ENCODE results near the gene LRRIQ4.

The LRRIQ4 gene

DNA sequence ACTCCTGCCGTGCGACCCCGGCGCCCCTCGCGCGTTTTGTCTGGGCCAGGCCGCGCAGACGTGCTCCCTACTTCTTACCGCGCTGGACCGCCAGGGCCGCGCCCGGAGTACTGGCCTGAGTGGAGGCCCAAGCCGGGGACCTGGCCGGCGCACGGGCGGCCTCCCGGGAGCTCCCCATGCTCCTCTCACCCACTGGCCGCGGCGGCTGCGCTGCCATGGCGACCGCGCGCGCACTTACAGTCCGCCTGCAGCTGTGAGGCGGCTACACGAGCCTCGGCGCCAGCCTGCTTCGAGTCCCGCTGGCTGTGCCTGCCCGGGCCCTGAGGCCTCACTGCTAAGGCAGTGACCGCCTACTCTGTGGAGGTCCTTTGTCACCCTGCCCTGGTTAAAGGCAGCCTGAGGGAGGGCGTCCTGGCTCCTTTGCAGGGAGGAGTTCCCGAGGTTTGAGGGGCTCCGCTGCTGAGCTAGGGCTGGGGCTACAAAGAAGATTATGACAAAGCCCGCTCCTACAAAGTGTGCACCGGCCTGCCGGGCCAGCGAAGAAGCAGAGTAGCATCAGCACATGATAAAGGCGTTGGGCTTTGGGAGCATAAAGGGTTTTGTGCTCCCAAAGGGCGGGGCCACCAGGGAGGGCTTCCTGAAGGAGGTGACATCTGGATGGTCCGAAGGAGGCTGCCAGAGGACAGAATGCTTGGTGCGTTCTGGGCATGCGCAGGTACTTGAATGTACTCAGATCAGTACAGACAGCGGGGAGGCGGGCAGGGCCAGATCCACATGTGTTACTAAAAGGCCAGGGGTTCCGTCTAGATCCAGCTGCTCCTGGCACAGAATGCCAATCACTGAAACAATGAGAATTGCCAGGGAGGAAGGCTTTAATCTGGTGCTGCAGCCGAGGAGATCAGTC lies at the start of gene LRRIQ4, which contains the start of gene LRRC34:
LRRIQ4 (plus strand) TSS at position 539 of the 904 bp plus-strand sequence. CDS start 9,052 bp downstream, outside the sequence.
LRRC34 (minus strand) TSS at position 573 of the 904 bp plus-strand sequence; CDS start at position 217, 356 bp downstream.
- Histone ChIP-seq H3K36me3 (ENCODE audit: control insufficient read depth, insufficient read depth, low read length) (no peaks in the 10 kb centered on the region), H3K9ac (ENCODE audit: low read depth, low read length) (peak within 1 kb of the TSS; percentile 66), H3K9me3 (ENCODE audit: control insufficient read depth, insufficient read depth, low read length) (no peaks in the 10 kb centered on the region), H3K27me3 (ENCODE audit: control insufficient read depth, insufficient read depth, low read length) (peaks cover 21% of the 10 kb centered on the region), H3K4me1 (ENCODE audit: control insufficient read depth, insufficient read depth, low read length) (peaks cover 7% of the 10 kb centered on the region), H3K4me3 (ENCODE audit: low read depth, low read length) (peak within 1 kb of the TSS; percentile 82)

DNA sequence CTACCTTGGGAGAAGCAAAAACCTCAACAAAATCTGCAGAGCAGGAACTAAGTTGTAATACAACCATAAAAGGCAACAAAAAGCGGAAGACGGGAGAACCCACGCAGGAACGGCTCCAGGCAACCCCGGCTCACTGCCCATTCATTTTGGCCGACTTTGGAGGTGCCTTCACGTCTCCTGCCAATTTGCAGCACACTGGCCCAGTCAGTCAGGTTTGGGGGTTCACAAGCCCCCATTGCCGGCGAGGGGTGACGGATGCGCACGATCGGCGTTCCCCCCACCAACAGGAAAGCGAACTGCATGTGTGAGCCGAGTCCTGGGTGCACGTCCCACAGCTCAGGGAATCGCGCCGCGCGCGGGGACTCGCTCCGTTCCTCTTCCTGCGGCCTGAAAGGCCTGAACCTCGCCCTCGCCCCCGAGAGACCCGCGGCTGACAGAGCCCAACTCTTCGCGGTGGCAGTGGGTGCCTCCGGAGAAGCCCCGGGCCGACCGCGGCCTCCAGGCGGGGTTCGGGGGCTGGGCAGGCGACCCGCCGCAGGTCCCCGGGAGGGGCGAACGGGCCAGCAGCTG lies 48.3 kb upstream of the LRRIQ4 start:
- no peaks in the 10 kb centered on the region for H3K4me1 ChIP-seq (ENCODE audit: control insufficient read depth, insufficient read depth, low read length)
- peak overlapping the region; percentile 93 for H3K4me3 ChIP-seq (ENCODE audit: low read depth, low read length)
- peaks cover 2% of the 10 kb centered on the region for H3K36me3 ChIP-seq (ENCODE audit: control insufficient read depth, insufficient read depth, low read length)
- no peaks in the 10 kb centered on the region for H3K27me3 ChIP-seq (ENCODE audit: control insufficient read depth, insufficient read depth, low read length)
- H3K9ac ChIP-seq (ENCODE audit: low read depth, low read length) = peak overlapping the region; percentile 95
- H3K9me3 ChIP-seq (ENCODE audit: control insufficient read depth, insufficient read depth, low read length) = no peaks in the 10 kb centered on the region

DNA sequence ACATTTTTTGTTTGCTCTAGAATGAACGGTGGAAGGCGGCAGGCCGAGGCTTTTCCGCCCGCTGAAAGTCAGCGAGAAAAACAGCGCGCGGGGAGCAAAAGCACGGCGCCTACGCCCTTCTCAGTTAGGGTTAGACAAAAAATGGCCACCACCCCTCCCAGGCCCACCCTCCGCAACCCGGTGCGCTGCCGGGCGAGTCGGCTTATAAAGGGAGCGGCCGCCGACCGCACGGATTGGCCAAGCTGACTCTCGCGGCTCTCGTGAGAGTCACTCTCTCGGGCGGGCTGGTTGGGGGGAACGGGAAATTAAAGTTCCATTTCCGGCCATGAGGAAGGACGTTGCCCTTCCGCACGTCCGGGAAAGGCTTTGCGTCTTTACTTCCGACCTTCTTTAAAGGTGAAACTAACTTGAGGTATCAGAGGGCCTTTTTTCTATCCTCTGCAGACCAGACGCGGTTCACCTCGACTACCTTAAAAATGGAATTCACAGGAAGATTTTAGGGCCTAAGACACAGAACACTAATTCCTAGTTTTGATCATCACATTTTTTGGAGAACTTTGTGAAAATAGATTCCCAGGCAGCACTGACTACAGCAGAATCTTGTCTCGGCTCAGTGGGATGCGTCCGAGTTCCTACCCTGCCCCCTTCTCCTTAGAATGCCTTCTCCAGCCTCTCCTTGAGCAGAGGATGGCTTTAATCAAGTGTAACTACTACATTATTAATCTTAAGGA lies 47.6 kb upstream of the LRRIQ4 start, which contains the start of gene TERC:
TERC (minus strand) TSS at position 179 of the 731 bp plus-strand sequence.
- no peaks in the 10 kb centered on the region for H3K4me1 ChIP-seq (ENCODE audit: control insufficient read depth, insufficient read depth, low read length)
- H3K9ac ChIP-seq (ENCODE audit: low read depth, low read length) = peak within 1 kb of the TSS; percentile 95
- no peaks in the 10 kb centered on the region for H3K9me3 ChIP-seq (ENCODE audit: control insufficient read depth, insufficient read depth, low read length)
- H3K4me3 ChIP-seq (ENCODE audit: low read depth, low read length) = peak within 1 kb of the TSS; percentile 93
- no peaks in the 10 kb centered on the region for H3K27me3 ChIP-seq (ENCODE audit: control insufficient read depth, insufficient read depth, low read length)
- H3K36me3 ChIP-seq (ENCODE audit: control insufficient read depth, insufficient read depth, low read length) = peaks cover 2% of the 10 kb centered on the region

DNA sequence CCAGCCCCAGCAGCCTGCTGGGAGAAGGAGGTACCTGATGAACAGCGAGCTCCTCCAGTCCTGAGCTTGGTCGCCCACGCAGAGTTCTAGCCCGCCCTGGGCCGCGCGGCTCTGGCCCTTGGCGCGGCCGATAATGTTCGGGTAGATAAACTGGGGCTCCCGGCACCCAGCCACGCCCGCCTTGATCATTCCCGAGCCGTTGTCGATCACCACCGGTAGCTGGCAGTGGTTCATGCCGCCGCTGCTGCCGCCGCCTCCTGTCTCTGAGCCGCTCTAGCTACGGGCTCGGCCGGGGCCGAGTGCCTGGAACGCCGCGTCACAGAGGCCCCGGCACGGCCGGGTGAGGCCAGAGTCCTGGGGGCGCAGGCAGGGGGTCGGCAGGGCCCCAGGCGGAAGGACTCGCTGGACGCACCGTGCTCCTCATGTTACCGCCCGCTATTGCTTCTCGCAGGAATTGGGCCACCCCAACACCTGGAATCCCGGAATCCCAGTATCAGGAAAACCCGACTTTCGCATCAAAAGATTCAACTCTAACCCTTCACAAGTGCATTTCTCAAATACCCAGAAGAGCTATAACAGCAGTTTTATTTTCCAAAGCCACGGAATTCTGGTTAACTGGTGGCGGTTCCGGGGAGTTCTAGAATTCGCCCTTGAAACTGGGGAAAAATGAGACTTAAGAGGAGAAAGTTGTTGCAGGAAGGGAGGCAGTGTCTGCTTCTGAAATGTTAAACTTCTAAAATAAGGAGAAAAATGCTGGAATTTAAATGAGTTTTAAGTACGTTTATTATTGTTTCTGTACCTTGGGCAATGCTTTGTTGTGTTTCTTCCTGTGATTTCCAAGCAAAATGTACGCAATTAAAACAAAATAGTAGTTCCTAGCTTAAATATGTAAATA lies 43.1 kb upstream of the LRRIQ4 start, which contains the start of gene ACTRT3:
ACTRT3 (minus strand) TSS at position 275 of the 895 bp plus-strand sequence; CDS start at position 234, 41 bp downstream.
- H3K4me3 ChIP-seq (ENCODE audit: low read depth, low read length) = peak within 1 kb of the TSS; percentile 63
- H3K27me3 ChIP-seq (ENCODE audit: control insufficient read depth, insufficient read depth, low read length) = no peaks in the 10 kb centered on the region
- no peaks in the 10 kb centered on the region for H3K9me3 ChIP-seq (ENCODE audit: control insufficient read depth, insufficient read depth, low read length)
- peak within 1 kb of the TSS; percentile 49 for H3K9ac ChIP-seq (ENCODE audit: low read depth, low read length)
- no peaks in the 10 kb centered on the region for H3K4me1 ChIP-seq (ENCODE audit: control insufficient read depth, insufficient read depth, low read length)
- peaks cover 1% of the 10 kb centered on the region for H3K36me3 ChIP-seq (ENCODE audit: control insufficient read depth, insufficient read depth, low read length)

DNA sequence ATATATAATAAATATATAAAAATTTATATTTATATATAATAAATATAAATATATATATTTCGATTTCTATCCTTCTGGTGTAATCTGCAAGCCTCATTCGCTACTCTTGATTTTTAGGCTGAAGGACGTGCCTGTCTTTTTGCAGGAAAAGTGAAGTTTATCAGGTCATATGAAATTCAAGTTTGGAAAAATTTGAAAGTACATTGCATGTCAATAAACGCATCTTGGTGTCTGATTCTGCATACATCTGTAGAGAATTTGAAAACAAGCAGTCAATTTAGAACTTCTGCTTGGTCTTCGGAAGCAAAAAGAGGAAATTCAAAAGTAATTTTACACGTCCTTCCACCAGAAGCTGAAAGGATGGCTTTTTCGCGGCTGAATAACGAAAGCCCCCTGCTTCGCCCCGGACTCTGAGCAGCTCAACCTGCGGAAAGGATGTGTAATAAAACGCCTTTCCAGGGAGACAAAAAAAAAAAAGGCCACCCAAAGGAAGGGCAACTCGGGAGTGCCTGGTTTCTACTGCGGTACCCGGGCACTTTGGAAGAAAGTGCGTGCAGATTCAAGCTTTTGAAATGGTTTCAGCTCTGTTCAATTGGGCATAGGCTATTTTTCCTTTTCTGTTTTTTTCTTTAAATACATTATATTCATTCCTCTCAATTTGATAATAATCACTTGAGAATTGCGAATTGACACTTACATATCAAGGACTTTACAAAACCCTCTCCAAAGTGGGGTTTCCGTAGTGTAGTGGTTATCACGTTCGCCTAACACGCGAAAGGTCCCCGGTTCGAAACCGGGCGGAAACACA lies 41.0 kb upstream of the LRRIQ4 start:
- Histone ChIP-seq H3K4me3 (ENCODE audit: low read depth, low read length) (peak overlapping the region; percentile 95), H3K36me3 (ENCODE audit: control insufficient read depth, insufficient read depth, low read length) (no peaks in the 10 kb centered on the region), H3K27me3 (ENCODE audit: control insufficient read depth, insufficient read depth, low read length) (no peaks in the 10 kb centered on the region), H3K9ac (ENCODE audit: low read depth, low read length) (peak overlapping the region; percentile 49), H3K9me3 (ENCODE audit: control insufficient read depth, insufficient read depth, low read length) (no peaks in the 10 kb centered on the region), H3K4me1 (ENCODE audit: control insufficient read depth, insufficient read depth, low read length) (peaks cover 9% of the 10 kb centered on the region)

DNA sequence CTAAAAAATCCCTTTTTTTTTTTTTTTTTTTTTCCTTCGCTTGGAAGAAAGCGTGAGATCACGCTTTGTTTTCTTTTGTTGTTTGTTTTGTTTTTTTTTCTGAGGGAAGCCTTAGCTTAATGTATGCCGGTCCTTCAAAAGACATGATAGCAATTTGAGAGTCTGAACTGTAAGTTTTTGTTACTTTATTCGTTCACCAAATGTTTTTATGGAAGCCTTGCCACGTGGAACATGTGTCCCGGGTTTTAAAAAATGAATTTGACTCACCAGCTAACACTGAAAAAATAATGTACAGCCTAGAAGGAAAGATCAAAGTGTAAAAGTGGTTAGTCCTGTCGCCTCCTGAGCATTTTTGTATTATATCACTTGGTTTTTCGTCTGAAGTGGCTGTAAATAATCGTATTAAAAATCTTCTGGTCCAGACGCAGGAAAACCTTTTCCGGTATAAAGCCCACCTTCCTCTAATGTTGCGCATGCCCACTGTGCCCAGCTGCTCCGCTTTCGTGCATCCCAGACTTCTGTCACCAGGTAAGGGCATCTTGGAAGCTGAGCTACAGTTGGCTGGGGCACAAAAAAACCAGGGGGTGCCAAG lies 40.3 kb upstream of the LRRIQ4 start:
- H3K27me3 ChIP-seq (ENCODE audit: control insufficient read depth, insufficient read depth, low read length) = no peaks in the 10 kb centered on the region
- no peaks in the 10 kb centered on the region for H3K9me3 ChIP-seq (ENCODE audit: control insufficient read depth, insufficient read depth, low read length)
- H3K36me3 ChIP-seq (ENCODE audit: control insufficient read depth, insufficient read depth, low read length) = no peaks in the 10 kb centered on the region
- peak overlapping the region; percentile 95 for H3K4me3 ChIP-seq (ENCODE audit: low read depth, low read length)
- peak overlapping the region; percentile 96 for H3K9ac ChIP-seq (ENCODE audit: low read depth, low read length)
- H3K4me1 ChIP-seq (ENCODE audit: control insufficient read depth, insufficient read depth, low read length) = peaks cover 9% of the 10 kb centered on the region

DNA sequence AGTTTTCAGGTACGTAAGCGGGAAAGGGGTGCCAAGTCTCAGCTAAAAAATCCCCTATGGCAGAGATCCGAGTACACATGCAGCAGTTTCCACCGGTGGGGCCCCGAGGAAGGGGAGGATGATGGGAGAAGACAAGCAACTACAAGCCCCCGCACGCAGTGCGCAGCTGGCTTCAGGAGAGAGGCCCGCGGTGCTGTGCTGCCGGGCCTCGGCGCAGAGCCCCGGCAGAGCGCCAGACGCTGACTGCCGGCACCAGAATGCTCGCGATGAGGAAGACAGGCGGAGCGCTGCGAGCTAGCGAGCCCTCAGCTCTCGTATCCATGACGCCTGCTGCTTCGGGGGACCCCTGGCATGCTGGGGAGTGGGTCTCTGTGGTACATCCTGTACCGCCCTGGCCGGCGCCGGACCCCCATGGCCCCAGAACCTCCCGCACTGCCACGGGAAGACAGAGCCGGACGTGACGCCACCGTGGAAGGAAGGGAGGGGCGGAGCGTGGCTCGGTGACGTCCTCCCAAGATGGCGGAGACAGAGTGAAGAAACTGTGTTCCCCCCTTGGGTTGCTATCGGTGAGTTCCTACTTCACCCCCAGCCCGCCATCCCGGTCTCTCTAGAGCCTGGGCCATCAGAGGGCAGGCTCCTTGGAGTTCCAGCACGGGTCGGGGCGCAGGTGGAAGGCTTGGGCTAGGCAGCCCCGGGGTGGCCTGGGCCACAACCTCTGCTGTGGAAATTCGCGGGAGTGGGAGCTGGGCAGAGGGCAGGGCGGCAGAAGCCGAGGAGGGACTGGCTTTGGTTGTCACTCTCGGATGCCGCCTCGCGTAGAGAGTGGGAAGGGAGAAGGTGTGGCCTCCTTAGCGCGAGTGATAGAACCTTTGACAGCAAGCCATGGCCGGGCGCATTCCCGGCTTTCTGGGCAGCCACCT lies 39.5 kb upstream of the LRRIQ4 start, which contains the start of gene MYNN:
MYNN (plus strand) TSS at position 500 of the 920 bp plus-strand sequence. CDS start 900 bp downstream, outside the sequence.
- Histone ChIP-seq H3K36me3 (ENCODE audit: control insufficient read depth, insufficient read depth, low read length) (no peaks in the 10 kb centered on the region), H3K9ac (ENCODE audit: low read depth, low read length) (peak within 1 kb of the TSS; percentile 96), H3K4me3 (ENCODE audit: low read depth, low read length) (peak within 1 kb of the TSS; percentile 95), H3K4me1 (ENCODE audit: control insufficient read depth, insufficient read depth, low read length) (peaks cover 9% of the 10 kb centered on the region), H3K27me3 (ENCODE audit: control insufficient read depth, insufficient read depth, low read length) (no peaks in the 10 kb centered on the region), H3K9me3 (ENCODE audit: control insufficient read depth, insufficient read depth, low read length) (no peaks in the 10 kb centered on the region)

DNA sequence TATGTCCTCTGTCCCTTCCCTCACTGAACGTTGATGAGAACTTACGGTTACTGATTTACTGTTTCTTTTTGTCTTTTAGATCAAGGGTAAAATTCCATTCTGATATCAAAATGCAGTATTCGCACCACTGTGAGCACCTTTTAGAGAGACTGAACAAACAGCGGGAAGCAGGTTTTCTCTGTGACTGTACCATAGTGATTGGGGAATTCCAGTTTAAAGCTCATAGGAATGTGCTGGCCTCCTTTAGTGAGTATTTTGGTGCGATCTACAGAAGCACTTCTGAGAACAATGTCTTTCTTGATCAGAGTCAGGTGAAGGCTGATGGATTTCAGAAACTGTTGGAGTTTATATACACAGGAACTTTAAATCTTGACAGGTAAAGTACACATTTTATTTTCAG lies 38.5 kb upstream of the LRRIQ4 start:
- no peaks in the 10 kb centered on the region for H3K9me3 ChIP-seq (ENCODE audit: control insufficient read depth, insufficient read depth, low read length)
- no peak overlapping the region for H3K9ac ChIP-seq (ENCODE audit: low read depth, low read length)
- peak overlapping the region; percentile 95 for H3K4me3 ChIP-seq (ENCODE audit: low read depth, low read length)
- no peaks in the 10 kb centered on the region for H3K27me3 ChIP-seq (ENCODE audit: control insufficient read depth, insufficient read depth, low read length)
- peaks cover 9% of the 10 kb centered on the region for H3K4me1 ChIP-seq (ENCODE audit: control insufficient read depth, insufficient read depth, low read length)
- peaks cover 3% of the 10 kb centered on the region for H3K36me3 ChIP-seq (ENCODE audit: control insufficient read depth, insufficient read depth, low read length)

DNA sequence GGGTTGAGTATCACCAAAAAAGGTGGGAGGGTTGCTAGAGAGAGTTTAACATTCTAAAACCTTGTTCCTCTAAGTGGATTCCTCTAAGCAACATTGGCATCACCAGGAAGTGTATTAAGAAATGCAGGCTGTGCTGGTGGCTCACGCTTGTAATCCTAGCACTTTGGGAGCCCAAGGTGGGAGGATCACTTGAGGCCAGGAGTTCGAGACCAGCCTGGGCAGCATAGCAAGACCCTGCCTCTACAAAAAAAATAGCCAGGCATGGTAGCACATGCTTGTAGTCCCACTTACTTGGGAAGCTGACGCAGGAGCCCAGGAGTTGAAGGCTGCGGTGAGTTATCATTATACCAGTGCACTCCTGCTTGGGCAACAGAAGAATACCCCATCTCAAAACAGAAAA lies 34.8 kb upstream of the LRRIQ4 start:
- H3K4me3 ChIP-seq (ENCODE audit: low read depth, low read length) = no peak overlapping the region
- no peaks in the 10 kb centered on the region for H3K27me3 ChIP-seq (ENCODE audit: control insufficient read depth, insufficient read depth, low read length)
- no peak overlapping the region for H3K9ac ChIP-seq (ENCODE audit: low read depth, low read length)
- H3K9me3 ChIP-seq (ENCODE audit: control insufficient read depth, insufficient read depth, low read length) = no peaks in the 10 kb centered on the region
- H3K36me3 ChIP-seq (ENCODE audit: control insufficient read depth, insufficient read depth, low read length) = peaks cover 16% of the 10 kb centered on the region
- H3K4me1 ChIP-seq (ENCODE audit: control insufficient read depth, insufficient read depth, low read length) = peaks cover 9% of the 10 kb centered on the region
